ENCODE results near the gene CAMTA1.

GRCh38 chr1:7455796-7456721 lies 670.8 kb downstream of the CAMTA1 start:
- TF ChIP-seq CTCF (conservative IDR thresholded peaks at IDR 0.05; ENCODE audit: low read depth, low read length): no peak
- TF ChIP-seq EZH2 (IDR thresholded peaks at IDR 0.05; ENCODE audit: borderline replicate concordance, low read depth, low read length, poor library complexity, severe bottlenecking): no peak

Measured in A673 (cell line).